ENCODE results near the gene PWWP2A.
"Not testable (repeated sequence)": the region's sequence is repeated elsewhere in the genome, so short reads cannot be mapped to it uniquely, and the experiment has no call there.

PWWP2A gene

DNA sequence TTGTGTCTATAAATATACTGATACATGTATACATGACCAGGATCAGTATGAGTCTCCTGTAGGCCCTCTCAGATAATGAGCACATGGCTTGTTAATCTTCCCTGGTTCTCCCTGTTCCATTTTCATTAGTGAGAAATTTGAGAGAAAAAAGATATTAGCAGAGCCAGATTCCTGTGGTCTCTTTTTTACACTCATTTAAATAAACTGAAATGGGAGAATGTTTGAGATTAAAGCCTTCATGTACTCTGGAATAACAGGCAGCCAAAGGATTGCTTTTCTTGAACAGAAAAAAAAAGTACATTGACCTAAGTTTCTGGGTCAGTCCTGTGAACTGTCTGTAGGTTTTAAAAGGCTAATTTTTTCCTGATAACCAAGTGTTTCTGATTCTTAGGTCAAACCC lies 44.2 kb downstream of the PWWP2A start:
- no peak for DNase-seq

DNA sequence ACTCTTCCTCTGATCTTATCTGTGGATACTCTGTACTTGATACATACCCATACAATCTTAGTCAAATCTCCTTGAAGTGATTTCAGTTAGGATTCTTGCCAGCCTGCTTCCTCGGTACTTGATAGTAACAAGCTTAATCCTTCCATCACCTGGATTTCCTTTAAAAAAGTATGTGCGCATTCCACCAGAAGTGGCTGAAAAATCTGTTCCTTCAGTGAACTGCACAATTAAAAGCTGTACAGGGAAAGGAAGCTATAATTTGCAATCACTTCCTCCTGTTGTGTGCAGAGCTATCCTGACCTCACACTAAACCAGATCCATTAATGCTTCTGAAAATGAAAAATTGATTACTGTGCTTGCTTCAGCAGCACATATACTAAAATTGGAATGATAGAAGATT lies 47.3 kb downstream of the PWWP2A start:
- DNase-seq, result no peak

DNA sequence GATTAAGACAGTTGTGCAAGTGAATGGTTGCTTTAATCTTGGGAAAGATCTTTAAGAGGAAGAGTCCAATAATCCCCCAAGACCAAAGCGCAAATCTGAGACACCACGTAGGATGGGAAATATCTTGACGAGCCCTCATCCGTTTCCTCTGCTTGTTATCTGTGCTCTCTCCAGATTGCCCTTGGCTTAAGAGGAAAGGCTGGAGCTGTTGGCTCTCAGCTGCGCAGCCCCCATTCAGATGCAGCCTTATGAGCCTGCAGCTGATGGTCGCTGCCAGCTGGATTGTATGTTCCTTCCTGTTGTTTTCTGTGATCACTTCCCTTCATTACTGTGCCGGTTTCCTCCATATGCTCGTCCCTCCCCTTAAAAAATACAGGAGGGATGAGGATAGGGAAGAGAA lies 47.7 kb downstream of the PWWP2A start:
- peak; percentile 57 for DNase-seq

DNA sequence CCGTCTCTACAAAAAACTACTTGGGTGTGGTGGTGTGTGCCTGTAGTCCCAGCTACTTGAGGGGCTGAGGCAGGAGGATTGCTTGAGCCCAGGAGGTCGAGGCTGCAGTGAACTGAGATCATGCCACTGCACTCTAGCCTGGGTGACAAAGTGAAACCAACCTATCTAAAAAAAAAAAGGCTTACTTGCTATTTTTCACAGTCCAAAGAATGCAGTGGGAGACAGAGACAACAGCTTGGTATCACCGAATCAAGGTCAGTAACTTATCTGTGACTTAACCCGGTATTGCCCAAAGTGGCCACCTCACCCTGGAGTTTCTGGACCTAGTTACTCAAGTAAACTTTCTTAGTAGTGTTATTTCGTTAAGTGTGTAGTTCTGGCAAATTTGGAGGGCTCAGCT lies 50.1 kb downstream of the PWWP2A start:
- not testable (repeated sequence) for DNase-seq

DNA sequence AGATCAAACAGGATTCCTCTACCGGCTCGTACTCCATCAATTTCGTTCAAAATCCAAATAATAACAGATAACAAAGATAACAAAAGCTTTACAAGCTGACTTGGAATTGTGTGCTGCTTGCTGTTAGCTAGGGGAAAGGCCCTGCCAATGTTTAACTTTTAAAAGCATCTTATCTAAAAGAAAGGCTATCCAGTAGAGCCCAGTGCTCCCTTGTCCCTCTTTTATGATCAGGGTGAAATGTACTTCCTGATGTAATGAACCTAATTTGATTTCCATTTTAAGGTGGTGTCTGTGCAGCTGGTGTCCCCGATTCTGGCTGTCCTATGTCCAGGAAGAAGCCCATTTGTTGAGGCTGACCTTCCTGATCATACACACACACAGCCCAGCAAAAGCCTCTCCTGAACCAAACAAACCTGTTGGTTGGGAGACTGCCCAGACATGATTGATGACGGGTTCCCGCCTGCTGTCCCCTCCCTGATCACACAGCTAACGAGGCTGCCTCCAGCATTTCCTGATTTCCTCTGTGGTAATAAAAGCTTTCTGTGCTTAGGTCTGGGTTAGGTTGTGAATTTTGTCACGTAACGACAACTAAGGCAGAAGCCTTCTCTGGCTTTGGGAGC lies 54.1 kb downstream of the PWWP2A start:
- no peak for DNase-seq

DNA sequence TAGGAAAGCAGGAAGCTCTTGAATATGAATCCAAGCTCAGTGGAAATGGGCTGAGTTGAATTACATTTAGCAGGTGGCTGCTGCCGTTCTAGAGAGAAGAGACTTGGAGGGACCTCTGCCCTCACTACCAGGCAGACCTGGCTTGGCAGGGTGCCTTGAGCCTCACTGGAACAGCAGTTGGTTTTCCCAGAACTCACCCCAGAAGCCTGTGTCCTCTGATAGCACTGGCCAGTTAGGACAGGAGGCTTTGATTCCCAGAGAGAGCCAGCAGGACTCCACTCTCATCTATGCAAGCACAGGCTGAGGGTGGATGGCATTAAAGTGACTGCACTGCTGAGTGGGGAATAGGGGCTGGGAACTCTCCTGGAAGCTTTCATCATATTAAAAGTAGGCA lies 54.8 kb downstream of the PWWP2A start:
- no peak for DNase-seq

DNA sequence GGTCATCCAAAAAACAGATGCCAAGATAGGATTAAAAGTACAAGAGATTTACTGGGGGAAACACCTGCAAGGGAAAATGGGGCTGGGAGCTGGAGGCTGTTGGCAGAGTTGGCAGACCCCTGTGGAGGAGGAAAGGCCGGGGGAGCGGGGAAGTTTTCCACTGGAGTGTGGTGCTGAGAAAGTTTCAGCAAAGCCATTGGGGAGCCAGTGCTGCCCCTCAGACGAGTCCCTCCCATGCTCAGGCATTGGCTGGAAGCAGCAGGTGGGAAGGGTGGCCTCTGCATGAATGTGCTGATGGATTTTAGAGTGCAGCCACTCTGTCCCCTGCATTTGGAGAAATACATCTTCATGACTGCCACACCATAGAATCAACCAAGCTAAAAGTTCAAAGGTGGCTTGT lies 57.5 kb downstream of the PWWP2A start:
- DNase-seq, result no peak

DNA sequence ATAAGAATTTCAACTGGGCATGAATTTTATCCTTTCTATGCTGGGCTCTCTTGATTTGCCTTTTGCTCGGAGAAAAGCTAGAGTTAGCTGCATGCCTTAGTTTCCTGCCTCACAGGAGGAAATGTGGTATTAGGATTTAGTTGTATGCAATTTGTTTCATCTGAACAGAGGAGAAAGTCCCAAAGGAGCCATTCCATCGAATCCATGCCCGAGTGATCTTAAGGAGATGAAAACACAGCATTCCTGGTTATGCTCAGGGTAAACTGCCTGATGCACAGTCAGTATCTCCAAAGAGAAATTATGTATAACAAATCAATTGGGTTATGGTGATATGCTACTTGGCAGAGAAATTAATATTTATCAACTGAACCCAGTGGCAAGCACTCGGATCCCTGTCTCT lies 59.2 kb downstream of the PWWP2A start:
- no peak for DNase-seq

DNA sequence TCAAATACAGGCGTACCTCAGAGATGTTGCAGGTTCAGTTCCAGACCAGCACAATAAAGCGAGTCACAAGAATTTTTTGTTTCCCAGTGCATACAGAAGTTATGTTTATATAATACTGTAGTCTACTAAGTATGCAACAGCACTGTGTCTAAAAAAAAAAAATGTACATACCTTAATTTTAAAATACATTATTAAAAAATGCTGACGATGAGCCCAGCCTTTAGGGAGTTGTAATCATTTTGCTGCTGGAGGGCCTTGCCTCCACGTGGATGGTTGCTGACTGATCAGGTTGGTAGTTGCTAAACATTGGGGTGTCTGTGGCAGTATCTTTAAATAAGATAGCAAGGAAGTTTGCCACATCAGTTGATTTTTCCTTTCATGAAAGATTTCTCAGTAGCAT lies 62.0 kb downstream of the PWWP2A start:
- DNase-seq, result no peak

DNA sequence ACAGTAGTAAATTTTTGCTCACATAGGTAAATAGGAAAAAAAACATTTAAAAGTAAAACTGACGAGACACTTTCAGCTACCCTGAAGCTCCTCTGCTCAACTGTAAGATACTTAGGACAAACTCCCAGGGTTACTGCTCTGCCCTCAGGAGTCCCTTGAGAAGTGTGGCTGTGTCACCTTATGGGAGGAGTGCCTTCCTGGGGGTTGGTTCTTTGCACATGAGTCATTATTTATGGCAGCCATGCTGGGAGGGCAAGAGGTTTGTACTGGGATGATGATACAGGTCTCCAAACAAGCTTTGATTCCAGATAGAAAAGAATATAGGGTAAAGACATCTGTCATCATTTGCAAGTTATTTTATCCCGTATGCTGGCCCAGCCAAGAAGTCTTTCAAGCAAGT lies 64.4 kb downstream of the PWWP2A start:
- no peak for DNase-seq

DNA sequence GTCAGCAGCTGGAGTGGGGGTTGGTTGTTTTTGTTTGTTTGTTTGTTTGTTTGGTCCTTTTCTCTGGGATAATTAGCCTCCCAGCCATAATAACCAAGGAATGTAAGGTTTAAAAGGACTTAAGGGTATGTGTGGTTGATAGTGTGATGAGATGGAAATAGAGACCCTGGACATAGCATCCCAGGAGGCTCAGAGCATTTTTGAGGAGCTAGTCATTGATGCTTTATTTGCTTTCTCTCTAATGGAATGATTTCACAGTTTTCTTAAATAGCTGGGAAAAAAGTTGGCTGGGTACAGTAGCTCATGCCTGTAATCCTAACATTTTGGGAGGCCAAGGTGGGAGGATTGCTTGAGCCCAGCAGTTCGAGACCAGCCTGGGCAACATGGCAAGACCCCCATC lies 65.2 kb downstream of the PWWP2A start:
- DNase-seq, result no peak

DNA sequence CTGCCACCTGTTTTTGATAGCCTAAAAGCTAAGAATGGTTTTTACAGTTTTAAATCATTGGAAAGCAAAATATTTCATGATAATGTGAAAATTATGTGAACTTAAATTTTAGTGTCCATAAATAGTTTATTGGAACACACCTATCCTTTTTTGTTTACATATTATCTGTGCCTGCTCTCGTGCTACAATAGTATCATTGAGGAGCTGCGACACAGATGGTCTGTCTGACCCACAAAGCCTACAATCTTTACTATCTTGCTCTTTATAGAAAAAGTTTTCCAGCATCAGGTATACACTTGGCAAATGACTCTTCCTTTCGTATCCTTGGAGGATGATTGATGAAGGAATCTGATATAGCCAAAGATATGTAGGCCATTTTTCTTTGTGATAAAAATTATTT lies 70.2 kb downstream of the PWWP2A start:
- DNase-seq, result no peak

DNA sequence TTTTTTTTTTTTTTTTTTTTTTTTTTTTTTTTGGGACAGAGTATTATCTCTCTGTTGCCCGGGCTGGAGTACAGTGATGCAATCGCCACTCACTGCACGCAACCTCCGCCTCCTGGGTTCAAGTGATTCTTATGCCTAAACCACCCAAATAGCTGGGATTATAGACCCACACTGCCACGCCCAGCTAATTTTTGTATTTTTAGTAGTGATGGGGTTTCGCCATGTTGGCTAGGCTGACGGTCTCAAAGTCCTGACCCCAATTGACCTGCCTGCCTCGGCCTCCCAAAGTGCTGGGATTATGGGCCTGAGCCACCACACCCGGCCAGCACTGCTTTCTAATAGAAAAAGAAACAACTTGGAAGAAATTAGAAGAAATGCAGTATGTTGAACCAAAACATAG lies 71.1 kb downstream of the PWWP2A start:
- DNase-seq, result no peak

DNA sequence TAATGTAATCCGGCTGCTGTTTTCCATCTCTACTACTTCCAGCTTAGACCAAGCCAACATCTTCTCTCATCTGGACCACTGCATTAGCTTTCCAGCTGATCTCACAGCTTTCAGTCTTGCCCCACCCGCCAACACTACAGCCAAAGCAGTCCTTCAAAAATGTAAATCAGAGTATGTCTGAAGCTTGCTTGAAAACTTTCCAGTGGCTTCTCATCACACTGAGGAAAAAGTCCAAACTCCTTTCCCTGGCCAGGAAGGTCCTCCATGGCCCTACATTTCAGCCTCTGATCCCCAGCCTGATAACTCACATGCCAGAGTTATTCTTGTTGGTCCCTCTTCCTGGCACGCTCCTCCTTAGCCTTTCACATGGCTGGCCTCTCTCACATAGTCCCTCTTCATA lies 71.8 kb downstream of the PWWP2A start:
- peak; percentile 51 for DNase-seq

DNA sequence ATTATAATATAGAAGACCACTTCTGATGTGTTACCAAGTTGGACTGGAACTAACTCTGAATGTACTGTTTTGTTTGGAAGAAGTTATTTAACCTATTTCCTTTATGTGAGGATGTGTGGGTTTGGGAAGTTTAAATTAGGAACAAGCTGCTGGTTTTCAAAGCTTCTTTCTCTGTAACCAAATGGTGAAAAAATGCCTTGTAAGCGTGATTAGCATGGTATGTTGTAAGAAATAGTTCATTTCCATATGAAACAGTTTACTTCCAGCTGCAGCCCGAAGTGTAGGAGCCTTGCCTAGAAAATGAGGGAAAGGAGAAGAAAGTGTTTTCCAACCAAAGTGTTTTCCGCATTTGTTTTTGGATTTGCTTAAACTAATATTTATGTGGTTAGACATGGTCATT lies 74.3 kb downstream of the PWWP2A start:
- DNase-seq, result no peak

DNA sequence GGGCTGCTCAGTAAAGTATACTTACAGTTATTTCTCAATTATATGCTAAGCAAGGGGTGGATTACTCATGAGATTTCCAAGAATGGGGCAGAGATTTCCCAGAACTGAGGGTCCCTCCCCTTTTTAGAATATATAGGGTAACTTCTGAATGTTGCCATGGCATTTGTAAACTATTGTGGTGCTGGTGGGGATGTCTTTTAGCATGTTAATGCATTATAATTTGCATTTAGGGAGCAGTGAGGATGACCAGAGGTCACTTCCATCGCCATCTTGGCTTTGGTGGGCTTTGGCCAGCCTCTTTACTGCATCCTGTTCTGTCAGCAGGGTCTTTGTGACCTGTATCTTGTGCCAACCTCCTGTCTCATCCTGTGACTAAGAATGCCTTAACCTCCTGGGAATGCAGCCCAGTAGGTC lies 74.9 kb downstream of the PWWP2A start:
- no peak for DNase-seq

DNA sequence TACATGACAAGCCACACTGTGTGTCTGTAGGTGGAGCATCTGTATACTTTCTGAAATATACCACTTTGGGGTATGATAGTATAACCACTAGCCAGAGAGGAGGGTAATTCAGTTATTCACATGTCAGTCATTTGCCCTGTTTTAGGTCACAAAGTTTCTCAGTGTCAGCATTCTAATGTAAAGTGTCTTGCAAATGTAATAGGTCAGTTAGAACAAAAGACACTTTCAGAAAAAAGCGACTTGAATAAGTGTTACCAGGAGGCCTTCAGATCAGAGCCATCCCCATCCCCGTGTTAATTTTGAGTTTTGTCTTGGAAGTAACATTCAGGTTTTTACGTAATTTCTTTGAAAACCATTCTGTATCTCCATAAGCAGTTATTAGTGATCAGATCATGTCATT lies 76.6 kb downstream of the PWWP2A start:
- DNase-seq, result no peak
